ENCODE data around the gene EPS15.
A peak's percentile ranks its signal among the peaks of the same experiment; 100 is the strongest.

Gene EPS15

DNA sequence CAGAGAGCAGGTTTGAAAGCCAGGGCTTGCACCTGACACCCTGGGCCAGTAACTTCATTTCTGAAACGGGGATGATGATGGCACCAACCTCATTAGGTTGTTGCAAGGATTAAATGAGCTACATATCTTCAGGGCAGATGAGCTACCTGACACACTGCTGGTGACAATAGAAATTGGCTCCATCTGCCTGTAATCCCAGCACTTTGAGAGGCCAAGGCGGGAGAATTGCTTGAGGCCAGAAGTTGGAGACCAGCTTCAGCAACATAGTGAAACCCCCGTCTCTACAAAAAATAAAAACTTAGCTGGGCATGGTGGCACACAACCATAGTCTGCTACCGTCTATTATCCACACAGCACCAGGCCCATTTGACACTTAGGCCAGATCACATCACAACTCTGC, 182.4 kb downstream of the EPS15 start:
- Histone ChIP-seq H3K36me3 (ENCODE audit: insufficient read depth, low read length) (no peaks in the 10 kb centered on the region), H3K4me1 (ENCODE audit: control insufficient read depth, insufficient read depth, low read length, unreplicated experiment) (peaks cover 2% of the 10 kb centered on the region), H2AFZ (ENCODE audit: low read length, unreplicated experiment) (no peak overlapping the region)

DNA sequence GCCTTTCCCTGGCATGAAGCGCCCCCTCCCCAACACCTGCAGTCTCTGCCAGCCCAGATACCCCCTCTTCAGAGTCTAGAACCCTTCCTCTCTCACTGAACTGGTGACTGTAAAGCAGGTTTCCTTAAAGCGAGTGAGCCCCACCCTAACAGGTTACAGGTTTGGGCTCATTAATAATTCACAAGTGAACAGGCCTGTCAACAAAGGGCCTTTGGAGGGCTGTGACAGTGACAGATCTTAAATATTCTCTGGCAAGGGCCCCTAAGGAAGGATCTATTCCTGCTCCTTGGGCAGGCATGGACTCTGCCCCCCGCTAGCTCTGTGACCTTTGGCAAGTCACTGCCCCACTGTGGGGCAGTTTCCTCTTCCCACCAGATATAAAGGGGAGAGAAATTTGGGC, 183.1 kb downstream of the EPS15 start:
- no peaks in the 10 kb centered on the region for H3K36me3 ChIP-seq (ENCODE audit: insufficient read depth, low read length)
- no peak overlapping the region for H2AFZ ChIP-seq (ENCODE audit: low read length, unreplicated experiment)
- no peak overlapping the region for H3K27ac ChIP-seq (ENCODE audit: low read depth, low read length)
- H3K79me2 ChIP-seq (ENCODE audit: control insufficient read depth, insufficient read depth, low read length, unreplicated experiment), result no peaks in the 10 kb centered on the region
- no peaks in the 10 kb centered on the region for H3K27me3 ChIP-seq (ENCODE audit: insufficient read depth, low read length)
- no peak overlapping the region for H3K4me3 ChIP-seq (ENCODE audit: low read depth, low read length)
- peaks cover 9% of the 10 kb centered on the region for H3K4me1 ChIP-seq (ENCODE audit: control insufficient read depth, insufficient read depth, low read length, unreplicated experiment)

More for the DNA sequence above, 182.4 kb downstream of the EPS15 start:
- no peaks in the 10 kb centered on the region for H3K79me2 ChIP-seq (ENCODE audit: control insufficient read depth, insufficient read depth, low read length, unreplicated experiment)
- H3K27ac ChIP-seq (ENCODE audit: low read depth, low read length), result no peak overlapping the region
- no peaks in the 10 kb centered on the region for H3K27me3 ChIP-seq (ENCODE audit: insufficient read depth, low read length)
- H3K4me3 ChIP-seq (ENCODE audit: low read depth, low read length), result no peak overlapping the region

DNA sequence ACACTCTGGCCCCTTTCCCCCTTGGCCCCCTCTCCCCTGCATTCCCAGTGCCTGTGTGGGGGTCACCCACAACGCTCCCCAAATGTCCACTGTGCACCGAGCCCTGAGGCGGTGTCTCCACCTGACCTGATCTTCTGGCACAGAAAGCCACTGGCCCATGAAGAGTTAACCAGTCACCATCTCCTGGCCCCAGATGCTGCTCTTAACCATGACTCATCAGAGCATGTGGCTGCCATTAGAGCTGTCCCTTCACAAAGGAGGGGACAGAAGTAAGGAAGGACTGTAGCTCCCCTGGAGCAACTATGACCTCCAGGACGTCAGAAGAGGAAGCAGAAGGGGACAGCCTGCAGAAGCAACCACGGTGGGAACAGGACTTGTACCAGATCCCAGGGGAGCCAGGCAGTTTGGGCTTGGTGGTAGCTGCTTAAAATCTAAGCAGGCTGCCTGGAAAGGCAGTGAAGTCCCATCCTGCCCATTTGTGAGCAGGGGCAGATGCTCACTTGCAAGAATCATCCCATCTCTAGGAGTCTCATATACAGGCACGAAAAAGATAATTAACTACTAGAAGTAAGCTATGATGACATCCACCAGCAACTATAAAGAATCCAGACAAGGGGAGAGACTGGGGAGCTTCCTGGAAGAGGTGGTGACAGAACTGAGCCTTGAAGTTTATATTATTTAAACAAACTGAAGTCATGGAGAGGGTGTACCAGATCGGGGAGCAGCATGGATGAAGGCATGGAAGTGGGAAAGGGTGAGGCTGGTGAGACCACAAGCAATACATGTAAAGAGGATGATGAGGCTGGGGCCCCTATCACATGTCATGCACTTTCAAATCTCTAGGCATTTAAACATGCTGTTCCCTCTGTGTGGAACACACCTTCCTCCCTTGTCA, 187.6 kb downstream of the EPS15 start:
- peaks cover 18% of the 10 kb centered on the region for H3K4me1 ChIP-seq (ENCODE audit: control insufficient read depth, insufficient read depth, low read length, unreplicated experiment)
- peaks cover 6% of the 10 kb centered on the region; the same call in 1 of the 2 replicates for H3K27me3 ChIP-seq (ENCODE audit: insufficient read depth, low read length)
- no peaks in the 10 kb centered on the region for H3K36me3 ChIP-seq (ENCODE audit: insufficient read depth, low read length)
- H2AFZ ChIP-seq (ENCODE audit: low read length, unreplicated experiment), result peak overlapping the region; percentile 36
- H3K4me3 ChIP-seq (ENCODE audit: low read depth, low read length), result peak overlapping the region; percentile 58
- H3K79me2 ChIP-seq (ENCODE audit: control insufficient read depth, insufficient read depth, low read length, unreplicated experiment), result no peaks in the 10 kb centered on the region
- H3K27ac ChIP-seq (ENCODE audit: low read depth, low read length), result no peak overlapping the region

DNA sequence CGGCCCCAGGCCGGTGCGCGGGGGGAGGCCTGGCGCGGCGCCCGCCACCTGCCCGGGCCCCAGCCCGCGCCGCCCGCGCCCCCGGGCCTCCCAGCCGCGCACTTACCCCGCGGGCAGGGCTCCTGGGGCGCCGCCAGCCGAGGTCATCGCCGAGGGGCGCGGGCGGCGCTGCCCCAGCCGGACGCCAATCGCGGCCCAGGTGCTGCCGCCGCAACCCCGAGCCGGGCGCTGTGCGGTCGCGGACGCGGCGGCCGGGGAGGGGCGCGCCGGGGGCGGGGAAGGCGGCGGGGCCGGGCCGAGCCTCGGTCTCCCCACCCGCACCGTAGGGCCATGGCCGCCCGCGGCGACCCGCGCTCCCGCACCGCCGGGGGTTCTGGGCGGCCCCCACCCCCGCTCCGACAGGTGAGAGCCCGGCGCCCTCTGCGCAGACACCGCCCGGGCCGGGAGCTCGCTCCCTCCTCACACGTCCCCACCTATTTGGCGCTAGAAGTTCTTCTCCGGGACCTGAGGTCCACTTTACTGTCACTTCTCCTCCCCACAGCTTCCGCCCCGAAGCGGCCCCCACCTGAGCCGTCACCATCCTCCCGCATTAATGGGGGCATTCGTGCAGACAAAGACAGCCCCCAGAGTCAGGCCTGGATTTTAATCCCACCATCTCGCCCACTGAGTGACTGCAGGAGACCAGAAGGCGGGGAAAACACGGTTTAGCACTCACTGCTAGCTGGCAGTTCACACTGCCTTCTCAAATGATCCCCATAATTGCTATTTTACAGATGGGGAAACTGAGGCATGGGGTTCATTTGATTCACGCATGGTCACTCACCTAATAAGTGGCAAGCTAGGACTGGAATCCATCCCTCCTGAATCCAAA, 188.5 kb downstream of the EPS15 start, which contains the start of gene TTC39A:
Gene TTC39A, minus strand, starts transcription at position 232 of the 871 bp plus-strand sequence. Its CDS starts 85 bp downstream, at position 147.
- H3K27ac ChIP-seq (ENCODE audit: low read depth, low read length), result no peak within 1 kb of the TSS
- H3K4me3 ChIP-seq (ENCODE audit: low read depth, low read length), result peak within 1 kb of the TSS; percentile 58
- H3K36me3 ChIP-seq (ENCODE audit: insufficient read depth, low read length), result no peaks in the 10 kb centered on the region
- H3K27me3 ChIP-seq (ENCODE audit: insufficient read depth, low read length), result peaks cover 6% of the 10 kb centered on the region; the same call in 1 of the 2 replicates
- no peaks in the 10 kb centered on the region for H3K79me2 ChIP-seq (ENCODE audit: control insufficient read depth, insufficient read depth, low read length, unreplicated experiment)
- H3K4me1 ChIP-seq (ENCODE audit: control insufficient read depth, insufficient read depth, low read length, unreplicated experiment), result peaks cover 18% of the 10 kb centered on the region
- H2AFZ ChIP-seq (ENCODE audit: low read length, unreplicated experiment), result peak within 1 kb of the TSS; percentile 81

DNA sequence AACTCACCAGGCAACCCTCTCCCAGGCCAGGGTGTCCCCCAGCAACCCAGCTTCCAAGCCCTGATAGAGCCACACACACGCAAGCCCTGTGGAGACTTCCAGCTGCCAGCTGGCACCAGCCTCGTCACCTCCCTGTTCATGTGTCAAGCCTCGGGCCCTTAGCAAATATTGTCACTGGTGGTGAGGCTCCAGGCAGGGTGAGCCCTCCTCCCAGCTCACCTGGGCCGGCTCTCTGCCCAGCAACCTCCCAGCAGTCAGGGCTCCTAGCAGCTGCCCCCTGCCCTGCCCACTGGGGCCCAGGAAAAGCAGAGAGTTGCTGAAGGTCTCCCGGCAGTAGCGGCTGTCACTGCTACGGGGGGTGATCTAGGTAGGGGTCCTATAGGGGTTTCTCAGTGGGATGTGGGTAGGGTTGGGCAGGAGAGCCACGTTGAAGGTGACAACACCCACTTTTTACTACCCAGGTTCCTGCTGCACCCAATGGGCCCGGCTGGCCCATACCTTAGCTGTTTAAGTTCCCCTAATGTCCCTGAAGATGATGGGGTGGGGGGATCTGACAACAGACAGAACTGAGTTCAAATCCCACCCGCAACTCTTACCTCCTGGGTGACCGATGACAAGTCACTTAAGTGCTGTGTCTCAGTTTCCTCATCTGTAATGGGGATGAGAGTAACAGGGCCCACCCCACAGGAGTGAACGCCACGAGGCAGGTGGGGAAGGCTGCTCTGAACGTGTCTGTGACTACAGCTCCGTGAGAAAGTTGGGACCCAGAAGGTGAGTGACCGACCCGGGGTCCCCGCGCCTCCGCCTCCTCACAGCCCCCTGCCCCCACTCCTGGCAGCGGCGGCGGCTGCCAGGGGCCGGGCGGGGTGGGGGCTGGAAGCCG, 189.4 kb downstream of the EPS15 start:
- Histone ChIP-seq H3K27ac (ENCODE audit: low read depth, low read length) (no peak overlapping the region), H2AFZ (ENCODE audit: low read length, unreplicated experiment) (no peak overlapping the region)

DNA sequence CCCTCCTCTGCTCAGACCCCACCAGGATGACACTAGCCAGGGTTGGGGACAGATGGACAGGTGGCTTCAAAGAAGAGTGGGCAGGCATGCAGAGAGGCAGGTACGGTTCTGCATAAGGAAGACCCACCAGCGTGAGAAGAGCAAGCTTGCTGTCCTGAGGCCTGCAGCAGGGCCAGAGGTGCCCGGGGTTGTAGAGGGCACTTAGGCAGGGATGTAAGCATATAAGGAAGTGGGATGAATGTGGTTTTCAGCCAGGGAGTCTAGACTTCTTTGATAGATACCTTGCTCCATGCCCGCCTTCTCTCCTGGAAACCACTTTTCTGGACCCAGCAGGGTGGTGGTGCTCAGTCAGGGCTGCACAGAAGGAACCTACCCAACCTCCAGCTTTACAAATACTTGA, 190.1 kb downstream of the EPS15 start:
- H3K79me2 ChIP-seq (ENCODE audit: control insufficient read depth, insufficient read depth, low read length, unreplicated experiment), result no peaks in the 10 kb centered on the region
- H3K27me3 ChIP-seq (ENCODE audit: insufficient read depth, low read length), result peaks cover 6% of the 10 kb centered on the region; the same call in 1 of the 2 replicates
- no peak overlapping the region for H3K27ac ChIP-seq (ENCODE audit: low read depth, low read length)
- H3K4me3 ChIP-seq (ENCODE audit: low read depth, low read length), result no peak overlapping the region
- H3K4me1 ChIP-seq (ENCODE audit: control insufficient read depth, insufficient read depth, low read length, unreplicated experiment), result peaks cover 18% of the 10 kb centered on the region
- H2AFZ ChIP-seq (ENCODE audit: low read length, unreplicated experiment), result no peak overlapping the region
- H3K36me3 ChIP-seq (ENCODE audit: insufficient read depth, low read length), result no peaks in the 10 kb centered on the region

More for the DNA sequence above, 189.4 kb downstream of the EPS15 start:
- H3K79me2 ChIP-seq (ENCODE audit: control insufficient read depth, insufficient read depth, low read length, unreplicated experiment), result no peaks in the 10 kb centered on the region
- H3K4me3 ChIP-seq (ENCODE audit: low read depth, low read length), result peak overlapping the region; percentile 58; the same call in 1 of the 2 replicates
- H3K4me1 ChIP-seq (ENCODE audit: control insufficient read depth, insufficient read depth, low read length, unreplicated experiment), result peaks cover 18% of the 10 kb centered on the region
- H3K36me3 ChIP-seq (ENCODE audit: insufficient read depth, low read length), result no peaks in the 10 kb centered on the region
- H3K27me3 ChIP-seq (ENCODE audit: insufficient read depth, low read length), result peaks cover 6% of the 10 kb centered on the region; the same call in 1 of the 2 replicates

DNA sequence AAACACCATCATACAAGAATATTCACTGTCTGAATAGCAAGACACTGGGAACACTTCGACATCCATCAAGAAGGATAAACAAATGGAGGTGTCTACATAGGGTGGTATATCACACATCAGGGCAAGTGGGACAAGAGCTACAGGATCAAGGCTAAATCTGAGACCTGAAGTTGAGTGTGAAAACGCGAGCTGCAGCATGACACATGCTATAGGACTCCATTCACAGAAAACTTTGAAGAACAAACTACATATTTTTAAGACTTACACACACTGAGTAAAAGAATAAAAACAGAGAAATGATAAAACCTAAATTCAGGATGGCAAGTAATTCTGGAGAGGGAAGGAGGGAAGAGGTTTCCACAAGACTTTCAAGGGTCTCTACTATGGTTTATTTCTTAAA, 190.8 kb downstream of the EPS15 start:
- Histone ChIP-seq H3K4me1 (ENCODE audit: control insufficient read depth, insufficient read depth, low read length, unreplicated experiment) (peaks cover 18% of the 10 kb centered on the region), H2AFZ (ENCODE audit: low read length, unreplicated experiment) (no peak overlapping the region), H3K79me2 (ENCODE audit: control insufficient read depth, insufficient read depth, low read length, unreplicated experiment) (no peaks in the 10 kb centered on the region), H3K36me3 (ENCODE audit: insufficient read depth, low read length) (no peaks in the 10 kb centered on the region), H3K4me3 (ENCODE audit: low read depth, low read length) (no peak overlapping the region), H3K27ac (ENCODE audit: low read depth, low read length) (no peak overlapping the region), H3K27me3 (ENCODE audit: insufficient read depth, low read length) (peaks cover 6% of the 10 kb centered on the region; the same call in 1 of the 2 replicates)

DNA sequence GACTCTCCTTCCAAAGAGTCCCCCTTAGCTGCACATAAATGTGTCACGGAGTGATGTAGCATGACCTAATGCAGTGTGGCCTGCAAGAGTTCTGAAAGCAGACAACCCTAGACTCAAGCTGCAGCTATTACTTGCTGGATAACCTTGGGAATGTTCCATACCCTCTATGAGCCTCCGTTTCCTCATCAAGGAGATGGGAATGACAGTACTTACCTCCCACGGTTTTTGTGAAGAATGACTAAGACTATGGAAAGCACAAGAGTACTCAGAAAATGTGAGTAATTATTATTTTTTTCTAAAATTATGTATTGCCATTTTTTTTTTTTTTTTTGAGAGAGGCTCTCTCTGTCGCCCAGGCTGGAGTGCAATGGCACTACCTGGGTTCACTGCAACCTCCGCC, 191.7 kb downstream of the EPS15 start:
- no peak overlapping the region for H3K27ac ChIP-seq (ENCODE audit: low read depth, low read length)
- no peaks in the 10 kb centered on the region for H3K36me3 ChIP-seq (ENCODE audit: insufficient read depth, low read length)
- H3K4me3 ChIP-seq (ENCODE audit: low read depth, low read length), result no peak overlapping the region
- H3K79me2 ChIP-seq (ENCODE audit: control insufficient read depth, insufficient read depth, low read length, unreplicated experiment), result no peaks in the 10 kb centered on the region
- no peak overlapping the region for H2AFZ ChIP-seq (ENCODE audit: low read length, unreplicated experiment)
- H3K4me1 ChIP-seq (ENCODE audit: control insufficient read depth, insufficient read depth, low read length, unreplicated experiment), result peaks cover 18% of the 10 kb centered on the region
- H3K27me3 ChIP-seq (ENCODE audit: insufficient read depth, low read length), result peaks cover 6% of the 10 kb centered on the region; the same call in 1 of the 2 replicates

DNA sequence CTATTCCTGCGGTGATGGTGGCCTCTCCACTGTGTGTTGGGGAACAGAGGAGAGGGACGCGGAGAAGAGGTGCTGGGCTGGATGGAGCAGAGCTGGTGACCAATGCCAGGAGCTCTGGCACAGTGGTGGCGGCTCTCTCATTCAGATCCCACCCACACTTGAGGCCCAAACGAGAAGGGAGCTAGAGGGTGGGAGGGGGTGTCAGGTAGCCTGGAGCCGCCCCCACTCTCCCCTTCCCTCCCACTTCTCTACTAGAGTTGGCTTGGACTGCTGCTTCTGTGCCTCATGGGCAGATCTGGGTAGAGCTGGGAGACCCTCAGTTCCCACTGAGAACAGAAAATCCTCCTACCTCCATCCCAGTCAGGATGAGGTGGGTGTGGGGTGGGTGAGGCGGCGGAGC, 192.2 kb downstream of the EPS15 start:
- Histone ChIP-seq H3K27ac (ENCODE audit: low read depth, low read length) (no peak overlapping the region), H3K4me1 (ENCODE audit: control insufficient read depth, insufficient read depth, low read length, unreplicated experiment) (peaks cover 18% of the 10 kb centered on the region), H2AFZ (ENCODE audit: low read length, unreplicated experiment) (no peak overlapping the region), H3K27me3 (ENCODE audit: insufficient read depth, low read length) (peaks cover 6% of the 10 kb centered on the region; the same call in 1 of the 2 replicates), H3K4me3 (ENCODE audit: low read depth, low read length) (no peak overlapping the region), H3K36me3 (ENCODE audit: insufficient read depth, low read length) (no peaks in the 10 kb centered on the region), H3K79me2 (ENCODE audit: control insufficient read depth, insufficient read depth, low read length, unreplicated experiment) (no peaks in the 10 kb centered on the region)
